Keratinocyte (primary cell): ENCODE data around the gene TUBB4A. TPM values are rescaled to one million over a fixed set of nuclear protein-coding genes. Genes with fewer than 3 reads are reported as not detected.

ENCODE experiments used
- DNase-seq: peaks from one replicate; pipeline ENCODE4 v3.0.0-alpha.2; 2011; ENCODE audit warnings: low read depth, missing footprints, low spot score
- FAIRE-seq: peaks from 2 replicates; lab custom pipeline; 2011; peaks lifted over from hg19 to GRCh38; lab: Jason Lieb, UNC
- H2AFZ ChIP-seq: 2 replicates; pipeline ENCODE4 v1.6.0; 2012; ENCODE audit warnings: low read length, control low read depth, inconsistent platforms; ENCODE audit not compliant: control insufficient read depth
- H3K27ac ChIP-seq: 2 replicates; pipeline ENCODE4 v1.5.1; 2011; ENCODE audit warnings: low read length; ENCODE audit not compliant: control insufficient read depth, insufficient read depth
- H3K27me3 ChIP-seq: 3 replicates; pipeline ENCODE4 v1.6.0; 2011; ENCODE audit warnings: low read length; ENCODE audit not compliant: control insufficient read depth, insufficient read depth; ENCODE audit errors: extremely low read depth
- H3K36me3 ChIP-seq, 2 experiments: 2 replicates in 1 of 2; 3 replicates in 1 of 2; pipeline ENCODE4 v1.5.1; 2011; ENCODE audit warnings: low read length in 2 of 2, mild to moderate bottlenecking in 1 of 2; ENCODE audit not compliant: control insufficient read depth in 2 of 2, insufficient read depth in 2 of 2; ENCODE audit errors: extremely low read depth in 1 of 2
- H3K4me1 ChIP-seq: 3 replicates; pipeline ENCODE4 v1.5.1; 2011; ENCODE audit warnings: low read length; ENCODE audit not compliant: control insufficient read depth, insufficient read depth; ENCODE audit errors: extremely low read depth
- H3K4me2 ChIP-seq: 3 replicates; pipeline ENCODE4 v1.6.0; 2011; ENCODE audit warnings: low read depth, low read length; ENCODE audit not compliant: control insufficient read depth, insufficient read depth; ENCODE audit errors: extremely low read depth
- H3K4me3 ChIP-seq, 3 experiments: fragments of 200-600 bp in 1 of 3; sonication (generic) in 1 of 3; 2 replicates in 2 of 3; 3 replicates in 1 of 3; pipeline ENCODE4 v1.5.1; 2011 to 2016; ENCODE audit warnings: low read length in 3 of 3, mild to moderate bottlenecking in 3 of 3, control low read depth in 2 of 3, inconsistent platforms in 1 of 3, low read depth in 1 of 3, mixed read lengths in 1 of 3, mixed run types in 1 of 3, moderate library complexity in 1 of 3; ENCODE audit not compliant: control insufficient read depth in 2 of 3, insufficient read depth in 2 of 3; ENCODE audit errors: extremely low read depth in 1 of 3
- H3K79me2 ChIP-seq: 2 replicates; pipeline ENCODE4 v1.6.0; 2012; ENCODE audit warnings: low read length; ENCODE audit not compliant: control insufficient read depth, insufficient read depth
- H3K9ac ChIP-seq: 3 replicates; pipeline ENCODE4 v1.6.0; 2011; ENCODE audit warnings: low read length; ENCODE audit not compliant: control insufficient read depth, insufficient read depth; ENCODE audit errors: extremely low read depth
- H3K9me1 ChIP-seq: 3 replicates; pipeline ENCODE4 v1.6.0; 2011; ENCODE audit warnings: low read length; ENCODE audit not compliant: control insufficient read depth, insufficient read depth; ENCODE audit errors: extremely low read depth
- H3K9me3 ChIP-seq: 2 replicates; pipeline ENCODE4 v1.5.1; 2012; ENCODE audit warnings: low read depth, low read length; ENCODE audit not compliant: control insufficient read depth
- H4K20me1 ChIP-seq: 3 replicates; pipeline ENCODE4 v1.6.0; 2011; ENCODE audit warnings: low read length; ENCODE audit not compliant: control insufficient read depth, insufficient read depth; ENCODE audit errors: extremely low read depth
- CTCF ChIP-seq, 3 experiments: IDR thresholded peaks in 1 of 3; conservative IDR thresholded peaks in 1 of 3; optimal IDR thresholded peaks in 1 of 3; 2 replicates in 2 of 3; 3 replicates in 1 of 3; pipeline versions ENCODE3 to v1.5.1; 2011; ENCODE audit warnings: low read length in 3 of 3, mild to moderate bottlenecking in 3 of 3, moderate library complexity in 2 of 3, control low read depth in 1 of 3, inconsistent platforms in 1 of 3; ENCODE audit not compliant: insufficient read depth in 2 of 3; ENCODE audit errors: extremely low read depth in 1 of 3
- EZH2 ChIP-seq: IDR thresholded peaks from one replicate; pipeline ENCODE4 v1.6.1; 2012; ENCODE audit warnings: inconsistent platforms, mild to moderate bottlenecking, low read length, moderate library complexity
- dilution Hi-C: fragments of 300-500 bp; cut with MboI; formaldehyde crosslinking; loops from one replicate; pipeline ENCODE4 v1.7.0; 2020; ENCODE audit warnings: low sequenced_read_pairs; ENCODE audit not compliant: extremely low pct_ligation_motif_present
- polyA plus RNA-seq, 5 experiments: library from polyadenylated mRNA; depleted of rRNA in 3 of 5; stranded (reverse) in 3 of 5; stranded (forward) in 1 of 5; unstranded in 1 of 5; fragments of >200 nt; gene quantifications; 1 replicate in 1 of 5; 2 replicates in 3 of 5; 3 replicates in 1 of 5; pipeline versions ENCODE4 v1.2.1 to v1.2.3, GENCODE V29; 2011 to 2012; ENCODE audit warnings: missing spikeins in 2 of 5, low read depth in 1 of 5, low replicate concordance in 1 of 5

Gene TUBB4A
- polyA plus RNA-seq, 1 donor (not counting 4 experiments of a cell fraction or from before 2014, with no cell fraction given), result not detected

- no peak for FAIRE-seq
- Histone ChIP-seq H4K20me1 (no peaks in the 10 kb centered on the region), H3K9me1 (no peaks in the 10 kb centered on the region), H3K4me1 (peaks cover 7% of the 10 kb centered on the region), H3K9ac (no peak overlapping the region), H3K4me2 (no peak overlapping the region), H3K9me3 (no peaks in the 10 kb centered on the region), H3K36me3 (no peaks in the 10 kb centered on the region), H3K27me3 (no peaks in the 10 kb centered on the region), H3K4me3 (no peak overlapping the region), H2AFZ (no peak overlapping the region), H3K79me2 (no peaks in the 10 kb centered on the region), H3K27ac (no peak overlapping the region)
- dilution Hi-C loops, result no loop called here
- TF ChIP-seq EZH2 (no peak), CTCF (optimal IDR thresholded peaks at IDR 0.05 in 1 of 3, IDR thresholded peaks at IDR 0.05 in 1 of 3, conservative IDR thresholded peaks at IDR 0.05 in 1 of 3; ENCODE audit: extremely low read depth in 1 of 3, insufficient read depth in 2 of 3, low read length in 3 of 3) (no peak)
- DNase-seq, result no peak
Measured at GRCh38 chr19:6522712-6523111, 20.6 kb upstream of the TUBB4A start.

- Histone ChIP-seq H3K9me1 (no peaks in the 10 kb centered on the region), H3K4me2 (no peak overlapping the region), H3K9ac (no peak overlapping the region), H3K27me3 (no peaks in the 10 kb centered on the region), H4K20me1 (no peaks in the 10 kb centered on the region), H3K4me1 (peaks cover 7% of the 10 kb centered on the region), H3K79me2 (no peaks in the 10 kb centered on the region), H3K4me3 (no peak overlapping the region), H3K27ac (no peak overlapping the region), H3K9me3 (no peaks in the 10 kb centered on the region), H3K36me3 (no peaks in the 10 kb centered on the region), H2AFZ (no peak overlapping the region)
- no peak for DNase-seq
- dilution Hi-C loops, result no loop called here
- TF ChIP-seq CTCF (optimal IDR thresholded peaks at IDR 0.05 in 1 of 3, IDR thresholded peaks at IDR 0.05 in 1 of 3, conservative IDR thresholded peaks at IDR 0.05 in 1 of 3; ENCODE audit: extremely low read depth in 1 of 3, insufficient read depth in 2 of 3, low read length in 3 of 3), result no peak
- no peak for TF ChIP-seq EZH2
- no peak for FAIRE-seq
Measured at GRCh38 chr19:6521718-6522646, 19.9 kb upstream of the TUBB4A start.
